ENCODE data around the gene VPS13D. TPM values are rescaled to one million over a fixed set of nuclear protein-coding genes. Genes with fewer than 3 reads are reported as not detected.
"Not testable (repeated sequence)": the region's sequence is repeated elsewhere in the genome, so short reads cannot be mapped to it uniquely, and the experiment has no call there.

Gene VPS13D
- total RNA-seq, 1 donor from 2014 or later: 68.2 TPM

- DNase-seq (ENCODE audit: low spot score): no peak
- intact Hi-C loops (cut with DNase I): no loop called here
Observed at GRCh38 chr1:12506281-12507280, 276.8 kb downstream of the VPS13D start.

- no peak for DNase-seq (ENCODE audit: low spot score)
- intact Hi-C loops (cut with DNase I): no loop called here
Observed at GRCh38 chr1:12507631-12508030, 277.8 kb downstream of the VPS13D start.

- intact Hi-C loops (cut with DNase I): no loop called here
- no peak for DNase-seq (ENCODE audit: low spot score)
Observed at GRCh38 chr1:12508849-12509248, 279.0 kb downstream of the VPS13D start.

- intact Hi-C loops (cut with DNase I): no loop called here
- no peak for DNase-seq (ENCODE audit: low spot score)
Observed at GRCh38 chr1:12511128-12511484, 281.3 kb downstream of the VPS13D start.

- intact Hi-C loops (cut with DNase I): no loop called here
- no peak for DNase-seq (ENCODE audit: low spot score)
Observed at GRCh38 chr1:12511516-12512468, 282.0 kb downstream of the VPS13D start.

- DNase-seq (ENCODE audit: low spot score): no peak
Observed at GRCh38 chr1:12513181-12513580, 283.4 kb downstream of the VPS13D start.

GRCh38 chr1:12514590-12514989 is 284.8 kb downstream of the VPS13D start:
- intact Hi-C loops (cut with DNase I): no loop called here
- DNase-seq (ENCODE audit: low spot score): no peak

More at GRCh38 chr1:12513181-12513580, 283.4 kb downstream of the VPS13D start:
- intact Hi-C loops (cut with DNase I): no loop called here

GRCh38 chr1:12515234-12515633 is 285.4 kb downstream of the VPS13D start:
- DNase-seq (ENCODE audit: low spot score): no peak
- intact Hi-C loops (cut with DNase I): no loop called here

GRCh38 chr1:12516741-12517140 is 286.9 kb downstream of the VPS13D start:
- DNase-seq (ENCODE audit: low spot score): no peak

GRCh38 chr1:12518931-12519692 is 289.3 kb downstream of the VPS13D start:
- no peak for DNase-seq (ENCODE audit: low spot score)
- intact Hi-C loops (cut with DNase I): no loop called here

More at GRCh38 chr1:12516741-12517140, 286.9 kb downstream of the VPS13D start:
- intact Hi-C loops (cut with DNase I): no loop called here

GRCh38 chr1:12519693-12520364 is 290.0 kb downstream of the VPS13D start:
- peak; percentile 57 for DNase-seq (ENCODE audit: low spot score)
- intact Hi-C loops (cut with DNase I): no loop called here

GRCh38 chr1:12521096-12521495 is 291.3 kb downstream of the VPS13D start:
- DNase-seq (ENCODE audit: low spot score): peak; percentile 39
- intact Hi-C loops (cut with DNase I): no loop called here

GRCh38 chr1:12522780-12523179 is 292.9 kb downstream of the VPS13D start:
- DNase-seq (ENCODE audit: low spot score): peak; percentile 20
- intact Hi-C loops (cut with DNase I): not testable (repeated sequence)

- no peak for DNase-seq (ENCODE audit: low spot score)
- intact Hi-C loops (cut with DNase I): no loop called here
Observed at GRCh38 chr1:12524266-12524665, 294.4 kb downstream of the VPS13D start.

- intact Hi-C loops (cut with DNase I): no loop called here
- DNase-seq (ENCODE audit: low spot score): peak; percentile 58
Observed at GRCh38 chr1:12525311-12526181, 295.7 kb downstream of the VPS13D start.

GRCh38 chr1:12527564-12527963 is 297.7 kb downstream of the VPS13D start:
- intact Hi-C loops (cut with DNase I): no loop called here
- peak; percentile 70 for DNase-seq (ENCODE audit: low spot score)

GRCh38 chr1:12528021-12528852 is 298.4 kb downstream of the VPS13D start:
- DNase-seq (ENCODE audit: low spot score): peak; percentile 70
- intact Hi-C loops (cut with DNase I): no loop called here
